ENCODE data around the gene FRMD3.

DNA sequence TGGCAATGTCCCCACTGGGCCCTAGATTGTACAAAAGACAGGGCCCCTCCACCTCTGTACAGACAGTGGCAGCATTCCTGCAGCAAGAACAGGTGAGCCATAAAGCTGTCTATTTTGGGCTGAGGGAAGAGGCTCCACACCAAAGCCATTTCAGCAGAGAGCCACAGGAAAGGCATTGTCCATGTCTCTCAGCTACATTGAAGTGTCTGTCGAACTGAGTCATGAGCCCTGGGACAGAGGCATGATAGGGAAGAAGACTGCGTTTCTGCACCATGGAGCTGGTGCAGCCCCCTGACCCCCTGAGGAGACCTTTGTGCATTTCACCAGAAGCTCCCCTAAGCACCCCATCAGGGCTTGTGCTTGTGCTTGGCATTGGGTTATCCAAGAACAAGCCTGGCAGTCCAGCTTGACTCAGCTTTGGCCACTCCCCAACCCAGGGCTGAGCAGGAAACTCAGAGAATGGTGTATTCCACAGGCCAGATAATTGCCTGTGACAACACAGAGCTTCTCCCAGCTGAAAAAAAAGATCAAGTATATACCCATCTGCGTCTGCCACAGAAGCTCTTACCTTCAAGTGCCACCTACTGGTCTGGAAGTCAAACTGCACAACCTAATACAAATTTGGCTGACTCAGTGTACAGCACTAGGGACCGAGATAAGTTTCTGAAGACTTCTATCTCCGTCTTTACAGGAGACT, 5.9 kb upstream of the FRMD3 start:
- TF ChIP-seq, protein P1, sequence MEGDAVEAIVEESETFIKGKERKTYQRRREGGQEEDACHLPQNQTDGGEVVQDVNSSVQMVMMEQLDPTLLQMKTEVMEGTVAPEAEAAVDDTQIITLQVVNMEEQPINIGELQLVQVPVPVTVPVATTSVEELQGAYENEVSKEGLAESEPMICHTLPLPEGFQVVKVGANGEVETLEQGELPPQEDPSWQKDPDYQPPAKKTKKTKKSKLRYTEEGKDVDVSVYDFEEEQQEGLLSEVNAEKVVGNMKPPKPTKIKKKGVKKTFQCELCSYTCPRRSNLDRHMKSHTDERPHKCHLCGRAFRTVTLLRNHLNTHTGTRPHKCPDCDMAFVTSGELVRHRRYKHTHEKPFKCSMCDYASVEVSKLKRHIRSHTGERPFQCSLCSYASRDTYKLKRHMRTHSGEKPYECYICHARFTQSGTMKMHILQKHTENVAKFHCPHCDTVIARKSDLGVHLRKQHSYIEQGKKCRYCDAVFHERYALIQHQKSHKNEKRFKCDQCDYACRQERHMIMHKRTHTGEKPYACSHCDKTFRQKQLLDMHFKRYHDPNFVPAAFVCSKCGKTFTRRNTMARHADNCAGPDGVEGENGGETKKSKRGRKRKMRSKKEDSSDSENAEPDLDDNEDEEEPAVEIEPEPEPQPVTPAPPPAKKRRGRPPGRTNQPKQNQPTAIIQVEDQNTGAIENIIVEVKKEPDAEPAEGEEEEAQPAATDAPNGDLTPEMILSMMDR (IDR thresholded peaks at IDR 0.05), result peak in 1 of 3 donors; percentile 26
- no peak for TF ChIP-seq POLR2A (IDR thresholded peaks at IDR 0.05)

Measured in lower leg skin (tissue), 3 donors.